ENCODE data around the gene IFT74. TPM values are rescaled to one million over a fixed set of nuclear protein-coding genes. Genes with fewer than 3 reads are reported as not detected.

The IFT74 gene
- total RNA-seq, 1 experiment from 2014 or later = 6.2 TPM

- no peaks in the 10 kb centered on the region for H3K27me3 ChIP-seq (ENCODE audit: low read length)
- no peak overlapping the region for H3K4me2 ChIP-seq (ENCODE audit: low read length)
- H3K79me2 ChIP-seq (ENCODE audit: low read length) = no peaks in the 10 kb centered on the region
- no peak for TF ChIP-seq EZH2phosphoT487 (IDR thresholded peaks at IDR 0.05; ENCODE audit: borderline replicate concordance, low read length)
- TF ChIP-seq EZH2 (IDR thresholded peaks at IDR 0.05; ENCODE audit: low read length, unreplicated experiment) = no peak
- no peak for TF ChIP-seq CTCF (conservative IDR thresholded peaks at IDR 0.05; ENCODE audit: low read depth, low read length)
- intact Hi-C loops (cut with micrococcal nuclease) = loop anchor here (10.0 kb wide), 1 partner anchor 507 kb away; no protein-coding TSS in a partner anchor
- H3K27ac ChIP-seq (ENCODE audit: low read length) = no peak overlapping the region
- no peaks in the 10 kb centered on the region for H3K9me3 ChIP-seq (ENCODE audit: low read length)
- ChIA-PET CTCF (no interaction called here), POLR2A (ENCODE audit: unreplicated experiment) (no interaction called here)
- H3K9me2 ChIP-seq (replicated peaks; ENCODE audit: low read length) = no peaks in the 10 kb centered on the region
- H3K36me3 ChIP-seq (ENCODE audit: low read depth, low read length) = no peaks in the 10 kb centered on the region
- no peak for ATAC-seq
- no TSS peak for BruUV-seq (replicated peaks)
- H3K9ac ChIP-seq (ENCODE audit: low read length) = no peak overlapping the region
- H4K20me1 ChIP-seq (ENCODE audit: low read length) = no peaks in the 10 kb centered on the region
- no peak overlapping the region for H2AFZ ChIP-seq (ENCODE audit: low read length)
- H3F3A ChIP-seq (ENCODE audit: low read length, unreplicated experiment) = no peaks in the 10 kb centered on the region
- no peak overlapping the region for H3K4me3 ChIP-seq (ENCODE audit: low read length)
- no peak for DNase-seq
- H3K4me1 ChIP-seq (ENCODE audit: insufficient read depth, low read length) = no peaks in the 10 kb centered on the region
Measured at GRCh38 chr9:27037499-27037898, 81.3 kb downstream of the IFT74 start.

GRCh38 chr9:27041746-27042145 lies 85.5 kb downstream of the IFT74 start:
- Histone ChIP-seq H4K20me1 (ENCODE audit: low read length) (no peaks in the 10 kb centered on the region), H2AFZ (ENCODE audit: low read length) (no peak overlapping the region), H3K9ac (ENCODE audit: low read length) (no peak overlapping the region), H3K27me3 (ENCODE audit: low read length) (no peaks in the 10 kb centered on the region), H3K27ac (ENCODE audit: low read length) (no peak overlapping the region), H3K9me3 (ENCODE audit: low read length) (no peaks in the 10 kb centered on the region), H3K4me1 (ENCODE audit: insufficient read depth, low read length) (no peaks in the 10 kb centered on the region), H3K4me2 (ENCODE audit: low read length) (no peak overlapping the region), H3K79me2 (ENCODE audit: low read length) (no peaks in the 10 kb centered on the region), H3K36me3 (ENCODE audit: low read depth, low read length) (no peaks in the 10 kb centered on the region), H3F3A (ENCODE audit: low read length, unreplicated experiment) (no peaks in the 10 kb centered on the region), H3K4me3 (ENCODE audit: low read length) (no peak overlapping the region), H3K9me2 (replicated peaks; ENCODE audit: low read length) (no peaks in the 10 kb centered on the region)
- no TSS peak for BruUV-seq (replicated peaks)
- no peak for TF ChIP-seq EZH2phosphoT487 (IDR thresholded peaks at IDR 0.05; ENCODE audit: borderline replicate concordance, low read length)
- TF ChIP-seq EZH2 (IDR thresholded peaks at IDR 0.05; ENCODE audit: low read length, unreplicated experiment) = no peak
- TF ChIP-seq CTCF (conservative IDR thresholded peaks at IDR 0.05; ENCODE audit: low read depth, low read length) = no peak
- DNase-seq = no peak
- ChIA-PET CTCF (no interaction called here), POLR2A (ENCODE audit: unreplicated experiment) (no interaction called here)
- no peak for ATAC-seq
- intact Hi-C loops (cut with micrococcal nuclease) = no loop called here

GRCh38 chr9:27042476-27042875 lies 86.3 kb downstream of the IFT74 start:
- H3K9me2 ChIP-seq (replicated peaks; ENCODE audit: low read length) = no peaks in the 10 kb centered on the region
- no peak overlapping the region for H3K27ac ChIP-seq (ENCODE audit: low read length)
- no peaks in the 10 kb centered on the region for H4K20me1 ChIP-seq (ENCODE audit: low read length)
- no peak overlapping the region for H3K9ac ChIP-seq (ENCODE audit: low read length)
- POLR2A ChIA-PET (ENCODE audit: unreplicated experiment) = no interaction called here
- no peaks in the 10 kb centered on the region for H3K79me2 ChIP-seq (ENCODE audit: low read length)
- H3F3A ChIP-seq (ENCODE audit: low read length, unreplicated experiment) = no peaks in the 10 kb centered on the region
- no peak for TF ChIP-seq EZH2 (IDR thresholded peaks at IDR 0.05; ENCODE audit: low read length, unreplicated experiment)
- no peak for TF ChIP-seq EZH2phosphoT487 (IDR thresholded peaks at IDR 0.05; ENCODE audit: borderline replicate concordance, low read length)
- no peak for TF ChIP-seq CTCF (conservative IDR thresholded peaks at IDR 0.05; ENCODE audit: low read depth, low read length)
- no peak overlapping the region for H2AFZ ChIP-seq (ENCODE audit: low read length)
- intact Hi-C loops (cut with micrococcal nuclease) = no loop called here
- H3K4me3 ChIP-seq (ENCODE audit: low read length) = no peak overlapping the region
- H3K9me3 ChIP-seq (ENCODE audit: low read length) = no peaks in the 10 kb centered on the region
- no peaks in the 10 kb centered on the region for H3K27me3 ChIP-seq (ENCODE audit: low read length)
- H3K4me2 ChIP-seq (ENCODE audit: low read length) = no peak overlapping the region
- no peak for ATAC-seq
- H3K4me1 ChIP-seq (ENCODE audit: insufficient read depth, low read length) = no peaks in the 10 kb centered on the region
- no peaks in the 10 kb centered on the region for H3K36me3 ChIP-seq (ENCODE audit: low read depth, low read length)
- no TSS peak for BruUV-seq (replicated peaks)
- no peak for DNase-seq
- CTCF ChIA-PET = no interaction called here
